ENCODE data around the gene ZNF496. TPM values are rescaled to one million over a fixed set of nuclear protein-coding genes. Genes with fewer than 3 reads are reported as not detected.
"Not testable (repeated sequence)": the region's sequence is repeated elsewhere in the genome, so short reads cannot be mapped to it uniquely, and the experiment has no call there.

The ZNF496 gene
- total and polyA plus RNA-seq, 5 donors: 7.9 to 19.5 (median 17.2) TPM

DNA sequence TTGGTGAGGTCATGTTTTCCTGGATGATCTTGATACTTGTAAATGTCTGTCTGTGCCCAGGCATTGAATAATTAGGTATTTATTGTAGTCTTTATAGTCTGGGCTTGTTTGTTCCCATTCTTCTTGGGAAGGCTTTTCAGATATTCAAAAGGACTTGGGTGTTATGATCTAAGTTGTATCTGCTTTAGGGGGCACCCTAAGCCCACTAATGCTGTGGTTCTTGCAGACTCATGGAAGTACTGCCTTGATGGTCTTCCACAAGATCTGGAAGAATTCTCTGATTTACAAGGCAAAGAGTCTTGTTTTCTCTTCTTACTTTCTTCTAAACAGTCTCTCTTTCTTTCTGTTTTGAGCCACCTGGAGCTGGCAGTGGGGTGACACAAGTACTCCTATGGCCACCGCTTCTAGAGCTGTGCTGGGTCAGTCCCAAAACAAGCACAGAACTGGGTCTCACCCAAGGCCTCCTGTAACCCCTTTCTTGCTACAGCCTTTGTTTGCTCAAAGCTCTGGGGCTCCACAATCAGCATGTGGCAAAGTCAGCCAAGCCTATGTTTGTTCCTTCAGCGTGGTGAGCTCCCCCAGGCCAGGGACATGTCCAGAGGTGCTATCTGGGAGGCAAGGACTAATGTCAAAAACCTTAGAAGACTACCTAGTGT is 63.1 kb downstream of the ZNF496 start:
- no peaks in the 10 kb centered on the region for H3K27me3 ChIP-seq (ENCODE audit: control insufficient read depth, insufficient read depth)
- intact Hi-C loops (cut with DNase I): no loop called here
- DNase-seq (no peak), ATAC-seq (no peak)
- H3K9me3 ChIP-seq (ENCODE audit: control insufficient read depth, low read length): peaks cover 5% of the 10 kb centered on the region
- no peak overlapping the region for H3K27ac ChIP-seq (ENCODE audit: low read length)
- H3K4me1 ChIP-seq (ENCODE audit: control insufficient read depth, insufficient read depth, low read length): no peaks in the 10 kb centered on the region
- 73% methylated on average over 2 of the region's 2 CpGs for WGBS
- H3K4me3 ChIP-seq (ENCODE audit: low read length): no peak overlapping the region

DNA sequence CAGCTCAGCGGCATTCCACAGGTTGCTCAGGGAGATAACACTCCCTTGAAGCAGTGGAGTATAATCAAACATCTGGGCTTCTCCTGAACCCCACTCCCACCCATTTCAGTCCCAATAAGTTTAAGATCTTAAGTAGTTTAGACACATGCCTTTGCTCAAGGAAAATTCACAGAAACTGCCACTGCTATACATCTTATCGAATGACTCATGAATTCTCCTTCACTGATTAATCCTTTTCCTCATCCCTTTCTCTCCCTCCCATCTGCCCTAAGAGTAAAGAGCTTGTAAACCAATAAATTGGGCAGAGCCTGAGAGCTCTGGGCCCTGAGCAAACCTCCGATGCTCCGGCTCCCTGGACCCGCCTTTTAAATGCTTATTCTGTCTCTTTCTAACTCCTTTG is 65.6 kb downstream of the ZNF496 start:
- Histone ChIP-seq H3K27ac (ENCODE audit: low read length) (no peak overlapping the region), H3K27me3 (ENCODE audit: control insufficient read depth, insufficient read depth) (no peaks in the 10 kb centered on the region), H3K9me3 (ENCODE audit: control insufficient read depth, low read length) (peaks cover 5% of the 10 kb centered on the region), H3K4me3 (ENCODE audit: low read length) (no peak overlapping the region), H3K4me1 (ENCODE audit: control insufficient read depth, insufficient read depth, low read length) (no peaks in the 10 kb centered on the region)
- intact Hi-C loops (cut with DNase I): no loop called here
- 84% methylated on average over 5 of the region's 5 CpGs for WGBS
- no peak for DNase-seq
- ATAC-seq: no peak

DNA sequence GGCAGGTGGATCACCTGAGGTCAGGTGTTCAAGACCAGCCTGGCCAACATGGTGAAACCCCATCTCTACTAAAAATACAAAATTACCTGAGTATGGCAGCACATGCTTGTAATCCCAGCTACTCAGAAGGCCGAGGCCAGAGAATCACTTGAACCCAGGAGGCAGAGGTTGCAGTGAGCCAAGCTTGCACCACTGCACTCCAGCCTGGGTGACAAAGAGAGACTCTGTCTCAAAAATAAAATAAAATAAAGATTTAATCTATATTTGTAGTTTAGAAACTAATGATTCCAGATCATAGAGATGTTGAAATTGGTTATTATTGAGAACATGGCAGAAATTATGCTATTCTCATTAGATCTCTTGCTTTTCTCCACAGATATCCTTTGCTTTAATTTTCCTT is 75.9 kb downstream of the ZNF496 start, which contains the start of gene VN1R5:
Gene VN1R5, plus strand, starts transcription at position 301 of the 400 bp plus-strand sequence.
- ATAC-seq; intact Hi-C loops (cut with DNase I); H3K27me3 ChIP-seq (ENCODE audit: control insufficient read depth, insufficient read depth); H3K27ac ChIP-seq (ENCODE audit: low read length); H3K4me1 ChIP-seq (ENCODE audit: control insufficient read depth, insufficient read depth, low read length); DNase-seq; H3K4me3 ChIP-seq (ENCODE audit: low read length); H3K9me3 ChIP-seq (ENCODE audit: control insufficient read depth, low read length): not testable (repeated sequence)
- 68% methylated on average over 1 of the region's 1 CpG for WGBS

DNA sequence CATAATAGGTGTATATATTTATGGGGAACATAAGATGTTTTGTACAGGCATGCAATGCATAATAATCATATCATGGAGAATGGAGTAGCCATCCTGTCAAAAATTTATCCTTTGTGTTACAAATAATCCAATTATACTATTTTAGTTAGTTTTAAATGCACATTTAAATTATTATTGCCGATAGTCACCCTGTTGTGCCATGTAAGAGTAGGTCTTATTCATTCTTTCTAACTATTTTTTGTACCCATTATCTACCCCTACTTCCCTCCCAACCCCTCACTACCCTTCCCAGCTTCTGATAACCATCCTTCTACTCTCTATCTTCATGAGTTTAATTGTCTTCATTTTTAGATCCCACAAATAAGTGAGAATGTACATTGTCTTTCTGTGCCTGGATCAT is 84.1 kb downstream of the ZNF496 start:
- Histone ChIP-seq H3K4me3 (ENCODE audit: low read length) (no peak overlapping the region), H3K27me3 (ENCODE audit: control insufficient read depth, insufficient read depth) (no peaks in the 10 kb centered on the region), H3K9me3 (ENCODE audit: control insufficient read depth, low read length) (peaks cover 4% of the 10 kb centered on the region), H3K27ac (ENCODE audit: low read length) (no peak overlapping the region), H3K4me1 (ENCODE audit: control insufficient read depth, insufficient read depth, low read length) (no peaks in the 10 kb centered on the region)
- no peak for ATAC-seq
- DNase-seq: no peak
- WGBS: 96% methylated on average over 1 of the region's 1 CpG
- intact Hi-C loops (cut with DNase I): no loop called here

Other genes with a start within 250 kb of the ZNF496 start
- 1 to 10 TPM; 3.2 to 6.0 (median 5.1) TPM for gene ZNF669, start 227.5 kb downstream of the ZNF496 start, total RNA-seq
- 3.4 TPM for gene ZNF669, start 227.5 kb downstream of the ZNF496 start, polyA plus RNA-seq
- 10 to 100 TPM; 13.9 to 27.3 (median 21.9) TPM for gene ZNF124, start 159.8 kb downstream of the ZNF496 start, total RNA-seq
- gene ZNF124, start 159.8 kb downstream of the ZNF496 start, polyA plus RNA-seq: 1.1 TPM
- not detected for gene VN1R5, start 75.8 kb downstream of the ZNF496 start, total RNA-seq
- gene VN1R5, start 75.8 kb downstream of the ZNF496 start, polyA plus RNA-seq: not detected
- gene NLRP3, start 84.3 kb upstream of the ZNF496 start, total RNA-seq: 1 to 10 TPM in 2 of 4 donors, under 1 TPM in 2; 0.63 to 1.1 (median 1.00) TPM
- gene NLRP3, start 84.3 kb upstream of the ZNF496 start, polyA plus RNA-seq: 0.50 TPM
- not detected for gene OR2B11, start 126.2 kb upstream of the ZNF496 start, total RNA-seq
- not detected for gene OR2B11, start 126.2 kb upstream of the ZNF496 start, polyA plus RNA-seq
- under 1 TPM in 2 of 4 donors, not detected in 2; 0.03 TPM for gene OR2C3, start 204.6 kb upstream of the ZNF496 start, total RNA-seq
- gene OR2C3, start 204.6 kb upstream of the ZNF496 start, polyA plus RNA-seq: 0.02 TPM
- under 1 TPM in 2 of 4 donors, not detected in 2; 0.09 to 0.17 TPM for gene GCSAML, start 217.3 kb upstream of the ZNF496 start, total RNA-seq
- gene GCSAML, start 217.3 kb upstream of the ZNF496 start, polyA plus RNA-seq: not detected

All from right cardiac atrium (tissue), 5 donors.